Activated T-helper 2 cell treated with anti-CD3 and anti-CD28 coated beads, Interferon-gamma antibody, Interleukin-2, Interleukin-4, amounts not matched to agents 10 μg/mL and 5 μg/mL and 100 μg/mL, durations not matched to agents 14 hours and 24 hours and 36 hours (primary cell): Measurements from ENCODE around the gene CYGB. TPM values are rescaled to one million over a fixed set of nuclear protein-coding genes. Genes with fewer than 3 reads are reported as not detected.
"Not testable (repeated sequence)": the region's sequence is repeated elsewhere in the genome, so short reads cannot be mapped to it uniquely, and the experiment has no call there.

ENCODE experiments used
- DNase-seq: peaks from one replicate; pipeline ENCODE4 v3.0.0; 2021; ENCODE audit warnings: low spot score
- H3K27ac Mint-ChIP-seq: one replicate; pipeline ENCODE4 v1.8.0; 2021; ENCODE audit warnings: mixed read lengths
- H3K27me3 Mint-ChIP-seq: one replicate; pipeline ENCODE4 v1.8.0; 2021; ENCODE audit warnings: low read depth, mixed read lengths
- H3K36me3 Mint-ChIP-seq: one replicate; pipeline ENCODE4 v1.8.0; 2021; ENCODE audit warnings: low read depth, mixed read lengths
- H3K4me1 Mint-ChIP-seq: one replicate; pipeline ENCODE4 v1.8.0; 2021; ENCODE audit warnings: low read depth, mixed read lengths
- H3K4me3 Mint-ChIP-seq: one replicate; pipeline ENCODE4 v1.8.0; 2021; ENCODE audit warnings: low read depth, mild to moderate bottlenecking, moderate library complexity, mixed read lengths
- H3K9me3 Mint-ChIP-seq: one replicate; pipeline ENCODE4 v1.8.0; 2021; ENCODE audit warnings: mixed read lengths
- intact Hi-C: fragments of 100-400 bp; cut with micrococcal nuclease; formaldehyde crosslinking; loops from one replicate; pipeline ENCODE4 v1.15.1; 2023
- total RNA-seq: library from RNA; stranded (reverse); gene quantifications from 2 replicates; pipeline ENCODE4 v1.2.3, GENCODE V29; 2022

CYGB gene
- total RNA-seq, 1 donor from 2014 or later = not detected

DNA sequence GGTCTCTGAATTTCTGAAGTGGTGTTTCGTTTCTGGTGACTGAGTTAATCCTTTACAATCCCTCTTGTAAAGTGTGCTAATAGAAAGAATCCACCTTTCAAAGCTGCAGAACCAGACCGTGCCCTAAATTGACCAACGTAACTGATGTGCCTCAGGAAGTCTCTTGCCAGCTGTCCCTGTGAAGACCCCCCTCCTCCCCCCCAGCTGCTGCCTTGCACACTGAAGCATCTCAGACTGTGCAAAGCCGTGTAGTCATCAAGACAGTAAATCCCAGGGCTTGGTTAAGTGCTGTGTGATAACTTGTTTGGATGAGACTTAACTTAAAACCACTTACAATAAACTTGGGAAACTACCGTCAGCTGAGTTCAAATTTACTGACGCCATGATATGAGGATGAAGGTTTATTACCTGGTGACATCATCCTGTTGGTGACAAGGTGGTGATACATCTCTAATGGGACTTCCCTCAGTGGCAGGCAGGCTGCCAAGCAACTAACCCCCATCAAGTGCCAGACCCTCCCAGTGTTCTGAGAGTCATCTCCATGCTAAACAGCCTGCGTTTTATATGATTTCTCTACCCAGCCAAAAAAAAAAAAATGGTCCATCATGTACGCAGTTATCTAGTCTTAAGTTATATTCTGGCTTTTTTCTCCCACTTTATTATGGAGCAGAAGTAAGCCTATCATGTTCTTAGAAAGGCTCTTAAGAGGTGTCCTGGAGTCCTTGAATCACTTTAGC lies 27.6 kb upstream of the CYGB start:
- intact Hi-C loops, H3K27me3 Mint-ChIP-seq, H3K4me3 Mint-ChIP-seq, DNase-seq, H3K27ac Mint-ChIP-seq, H3K9me3 Mint-ChIP-seq: not testable (repeated sequence)
- peaks cover 66% of the 10 kb centered on the region for H3K36me3 Mint-ChIP-seq
- peaks cover 25% of the 10 kb centered on the region for H3K4me1 Mint-ChIP-seq

DNA sequence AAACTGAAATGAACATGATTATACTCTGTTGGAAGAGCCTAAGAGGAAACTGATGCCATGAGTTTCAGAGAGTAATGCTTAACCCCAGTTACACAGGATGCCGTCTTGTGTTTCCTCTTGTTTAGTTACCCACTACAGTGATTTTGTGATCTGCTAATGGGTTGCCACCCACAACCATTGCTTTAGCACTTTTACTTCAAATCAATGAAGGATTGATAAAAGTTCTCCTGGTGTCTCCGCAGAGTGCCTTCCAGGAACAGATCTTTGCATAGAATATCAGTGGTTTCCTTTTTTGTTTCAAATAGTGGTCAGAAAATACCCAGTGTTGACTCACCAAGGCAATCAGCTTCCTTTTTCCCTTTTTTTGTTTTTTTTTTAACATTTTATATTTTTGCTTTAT lies 25.9 kb upstream of the CYGB start:
- H3K4me3 Mint-ChIP-seq, H3K9me3 Mint-ChIP-seq, H3K27ac Mint-ChIP-seq, intact Hi-C loops, DNase-seq, H3K27me3 Mint-ChIP-seq: not testable (repeated sequence)
- peaks cover 84% of the 10 kb centered on the region for H3K36me3 Mint-ChIP-seq
- peaks cover 31% of the 10 kb centered on the region for H3K4me1 Mint-ChIP-seq

DNA sequence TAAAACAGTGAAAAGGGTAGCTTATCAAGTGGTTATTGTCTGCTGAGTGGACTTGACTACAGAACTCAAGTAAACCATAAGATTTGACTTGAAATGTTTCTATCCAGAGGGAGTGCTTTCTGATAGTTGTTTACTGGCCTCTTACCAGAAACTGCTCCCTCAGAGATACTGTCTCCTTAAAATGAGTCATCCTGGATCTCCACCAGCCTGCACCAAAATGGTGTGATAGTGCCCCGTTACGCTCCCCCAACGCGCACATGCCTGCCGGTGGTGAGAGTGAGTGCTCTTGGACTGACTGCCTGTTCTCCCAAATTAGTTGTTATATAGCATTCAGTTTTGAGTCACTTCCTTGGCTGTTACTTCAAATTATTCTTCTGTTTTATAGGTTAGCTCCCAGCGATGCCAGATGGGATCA lies 25.2 kb upstream of the CYGB start:
- Mint-ChIP-seq H3K27me3 (no peaks in the 10 kb centered on the region), H3K9me3 (no peaks in the 10 kb centered on the region), H3K27ac (peak overlapping the region; percentile 61), H3K4me1 (peaks cover 30% of the 10 kb centered on the region), H3K4me3 (no peak overlapping the region), H3K36me3 (peaks cover 87% of the 10 kb centered on the region)
- no peak for DNase-seq
- intact Hi-C loops = no loop called here

DNA sequence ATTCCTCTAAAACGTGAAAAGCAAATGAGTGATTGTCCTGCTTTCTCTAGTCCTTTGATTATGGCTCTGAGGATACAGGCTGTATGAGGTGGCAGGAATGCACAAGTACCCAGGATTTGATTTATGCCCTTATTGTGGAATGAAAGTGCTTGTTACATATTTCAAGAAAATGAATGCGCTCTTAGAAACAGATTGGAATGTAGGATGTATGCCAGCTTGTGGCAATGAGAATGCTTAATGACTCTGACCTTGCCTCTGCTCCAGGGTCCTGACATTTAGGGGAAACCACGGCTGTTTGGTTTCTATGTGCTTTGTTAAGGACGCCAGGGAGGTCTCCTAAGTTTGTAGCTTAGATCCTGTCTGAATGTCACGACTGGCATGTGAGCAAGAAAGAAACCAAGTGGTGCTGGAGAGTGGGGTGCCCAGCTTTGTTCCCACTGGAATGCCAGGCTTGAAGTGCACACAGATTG lies 24.3 kb upstream of the CYGB start:
- intact Hi-C loops = no loop called here
- Mint-ChIP-seq H3K4me3 (no peak overlapping the region), H3K4me1 (peaks cover 35% of the 10 kb centered on the region), H3K9me3 (no peaks in the 10 kb centered on the region), H3K27me3 (no peaks in the 10 kb centered on the region), H3K36me3 (peaks cover 85% of the 10 kb centered on the region), H3K27ac (no peak overlapping the region)
- no peak for DNase-seq

DNA sequence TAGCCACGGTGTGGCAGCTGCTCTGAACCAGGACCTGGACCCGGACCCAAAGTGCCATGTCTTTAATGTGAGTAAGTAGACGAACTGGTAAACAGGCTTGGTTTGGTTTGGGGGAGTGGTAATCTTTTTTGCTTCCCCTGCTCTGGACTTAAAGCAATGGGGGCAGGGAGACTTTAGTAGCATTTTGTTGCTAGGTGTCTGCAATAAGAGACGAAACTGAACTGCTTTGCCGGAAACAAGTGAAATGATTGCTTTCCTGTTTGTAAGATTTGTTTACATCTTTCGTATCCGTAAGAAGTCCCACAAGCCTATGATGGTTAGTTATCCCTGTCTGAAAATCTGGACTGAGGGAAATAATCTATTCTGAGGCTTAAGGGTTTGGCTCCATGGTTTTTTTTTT lies 23.8 kb upstream of the CYGB start:
- DNase-seq = no peak
- no peak overlapping the region for H3K4me3 Mint-ChIP-seq
- H3K4me1 Mint-ChIP-seq = peaks cover 35% of the 10 kb centered on the region
- H3K9me3 Mint-ChIP-seq = no peaks in the 10 kb centered on the region
- peaks cover 82% of the 10 kb centered on the region for H3K36me3 Mint-ChIP-seq
- intact Hi-C loops = no loop called here
- H3K27me3 Mint-ChIP-seq = no peaks in the 10 kb centered on the region
- no peak overlapping the region for H3K27ac Mint-ChIP-seq

DNA sequence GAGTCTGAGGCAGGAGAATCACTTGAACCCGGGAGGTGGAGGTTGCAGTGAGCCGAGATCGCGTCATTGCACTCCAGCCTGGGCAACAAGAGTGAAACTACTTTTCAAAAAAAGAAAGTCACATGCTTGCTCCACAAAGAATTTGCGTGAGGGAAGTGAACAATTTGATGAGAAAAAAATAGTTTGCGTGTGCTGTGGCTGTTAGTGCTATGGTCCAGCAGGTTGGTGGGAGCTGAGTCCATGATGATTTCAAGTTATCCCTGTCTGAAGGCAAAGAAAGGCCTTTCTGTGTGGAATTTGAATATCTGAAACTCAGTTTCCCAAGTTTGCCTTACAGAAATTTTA lies 23.3 kb upstream of the CYGB start:
- no peaks in the 10 kb centered on the region for H3K9me3 Mint-ChIP-seq
- intact Hi-C loops = no loop called here
- peaks cover 33% of the 10 kb centered on the region for H3K4me1 Mint-ChIP-seq
- no peaks in the 10 kb centered on the region for H3K27me3 Mint-ChIP-seq
- H3K27ac Mint-ChIP-seq = no peak overlapping the region
- no peak for DNase-seq
- H3K36me3 Mint-ChIP-seq = peaks cover 77% of the 10 kb centered on the region
- H3K4me3 Mint-ChIP-seq = no peak overlapping the region

DNA sequence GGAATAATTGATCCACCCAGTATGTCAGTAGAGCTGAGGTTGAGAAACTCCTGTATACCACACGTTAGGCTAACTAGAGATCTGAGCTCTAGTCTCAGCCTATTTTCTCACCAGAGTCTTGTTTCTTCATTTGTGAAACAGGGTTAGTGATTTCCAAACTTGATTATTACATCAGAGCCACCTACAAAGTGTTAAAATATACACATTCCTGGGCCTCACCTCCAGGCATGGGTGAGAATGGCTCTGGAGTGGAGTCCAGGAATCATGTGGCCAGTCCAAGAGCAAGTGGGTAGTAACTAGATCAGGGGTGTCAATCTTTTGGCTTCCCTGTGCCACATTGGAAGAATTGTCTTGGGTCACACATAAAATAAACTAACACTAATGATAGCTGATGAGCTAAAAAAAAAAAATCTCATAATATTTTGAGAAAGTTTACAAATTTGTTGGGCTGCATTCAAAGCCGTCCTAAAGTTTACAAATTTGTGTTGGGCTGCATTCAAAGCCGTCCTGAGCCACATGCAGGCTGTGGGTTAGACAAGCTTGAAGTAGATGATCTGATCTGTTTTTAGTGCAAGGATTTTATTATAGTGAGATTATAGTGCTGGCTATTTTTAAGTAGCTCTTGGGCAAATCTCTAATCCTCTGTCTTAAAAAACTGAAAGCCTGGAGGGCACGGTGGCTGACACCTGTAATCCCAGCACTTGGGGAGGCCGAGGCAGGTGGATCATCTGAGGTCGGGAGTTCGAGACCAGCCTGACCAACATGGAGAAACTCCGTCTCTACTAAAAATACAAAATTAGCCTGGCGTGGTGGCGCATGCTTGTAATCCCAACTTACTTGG lies 22.7 kb upstream of the CYGB start:
- Mint-ChIP-seq H3K4me3 (peak overlapping the region; percentile 67), H3K4me1 (peaks cover 35% of the 10 kb centered on the region), H3K27ac (peak overlapping the region; percentile 24), H3K9me3 (no peaks in the 10 kb centered on the region), H3K36me3 (peaks cover 74% of the 10 kb centered on the region), H3K27me3 (no peaks in the 10 kb centered on the region)
- DNase-seq = no peak
- intact Hi-C loops = no loop called here

DNA sequence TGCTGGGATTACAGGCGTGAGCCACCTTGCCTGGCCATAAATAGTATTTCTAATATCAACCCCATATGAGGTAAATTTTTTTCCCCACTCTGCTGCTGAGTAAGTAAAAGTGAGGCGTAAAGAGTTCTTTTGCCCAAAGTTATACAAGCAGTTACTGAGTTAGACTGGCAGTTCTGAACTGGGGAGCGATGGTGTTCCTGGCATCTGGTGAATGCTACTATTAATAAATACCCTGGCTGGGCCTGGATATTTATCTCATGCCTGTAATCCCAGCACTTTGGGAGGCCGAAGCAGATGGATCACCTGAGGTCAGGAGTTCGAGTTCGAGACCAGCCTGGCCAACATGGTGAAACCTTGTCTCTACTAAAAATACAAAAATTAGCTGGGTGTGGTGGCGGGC lies 22.0 kb upstream of the CYGB start:
- H3K9me3 Mint-ChIP-seq, DNase-seq, H3K27me3 Mint-ChIP-seq: not testable (repeated sequence)
- H3K4me1 Mint-ChIP-seq = peaks cover 38% of the 10 kb centered on the region
- intact Hi-C loops = loop anchor here (5.0 to 10.0 kb wide), 2 partner anchors 107 to 155 kb away; partner anchors contain the start of genes MXRA7 and UBE2O
- peak overlapping the region; percentile 95 for H3K4me3 Mint-ChIP-seq
- H3K36me3 Mint-ChIP-seq = peaks cover 66% of the 10 kb centered on the region
- H3K27ac Mint-ChIP-seq = peak overlapping the region; percentile 98

DNA sequence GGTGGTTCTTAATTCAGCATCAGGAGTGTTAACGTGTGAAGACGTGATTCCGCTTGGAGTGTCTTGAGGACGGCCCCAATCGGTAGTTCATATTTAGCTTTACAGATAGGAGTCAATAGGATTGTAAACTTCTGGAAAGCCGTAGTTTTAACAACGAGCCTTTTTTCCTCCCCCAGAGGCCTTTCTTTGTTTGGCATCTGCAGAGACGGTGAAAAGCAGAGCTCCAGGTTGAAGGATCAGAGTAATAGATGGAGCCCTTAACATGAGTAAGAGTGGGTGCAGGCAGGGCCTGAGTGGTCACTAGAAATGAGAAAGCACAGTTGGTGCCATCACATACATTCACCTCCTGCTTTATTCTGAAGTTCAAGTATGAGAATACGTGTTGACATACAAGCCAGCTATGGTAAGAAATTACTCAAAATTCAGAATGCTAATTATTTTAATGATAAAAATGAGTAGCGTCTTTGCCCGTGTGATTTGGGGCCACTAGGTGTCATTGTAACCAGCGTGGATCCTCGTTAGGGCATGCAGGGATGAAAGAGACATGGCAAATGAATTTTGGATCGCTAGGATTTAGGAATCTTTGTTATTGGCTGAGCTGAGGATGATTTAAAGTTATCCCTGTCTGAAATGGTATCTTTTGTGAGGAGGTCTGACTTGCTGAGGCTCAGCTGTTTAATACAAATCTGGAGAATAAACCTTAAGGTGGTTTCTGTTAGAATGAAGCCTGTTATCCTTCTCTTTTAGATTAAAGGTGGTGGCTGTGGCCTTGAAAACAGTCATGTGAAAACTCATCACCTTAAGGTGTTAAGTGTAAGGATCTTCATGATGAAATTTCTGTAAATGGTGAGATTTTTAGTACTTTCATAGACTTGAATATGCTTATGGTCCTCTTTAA lies 20.9 kb upstream of the CYGB start:
- Mint-ChIP-seq H3K4me3 (peak overlapping the region; percentile 95), H3K27ac (peak overlapping the region; percentile 98), H3K4me1 (peaks cover 39% of the 10 kb centered on the region), H3K9me3 (no peaks in the 10 kb centered on the region), H3K27me3 (no peaks in the 10 kb centered on the region), H3K36me3 (peaks cover 63% of the 10 kb centered on the region)
- intact Hi-C loops = loop anchor here (5.0 to 10.0 kb wide), 2 partner anchors 106 to 156 kb away; partner anchors contain the start of genes MXRA7 and UBE2O
- DNase-seq = no peak

DNA sequence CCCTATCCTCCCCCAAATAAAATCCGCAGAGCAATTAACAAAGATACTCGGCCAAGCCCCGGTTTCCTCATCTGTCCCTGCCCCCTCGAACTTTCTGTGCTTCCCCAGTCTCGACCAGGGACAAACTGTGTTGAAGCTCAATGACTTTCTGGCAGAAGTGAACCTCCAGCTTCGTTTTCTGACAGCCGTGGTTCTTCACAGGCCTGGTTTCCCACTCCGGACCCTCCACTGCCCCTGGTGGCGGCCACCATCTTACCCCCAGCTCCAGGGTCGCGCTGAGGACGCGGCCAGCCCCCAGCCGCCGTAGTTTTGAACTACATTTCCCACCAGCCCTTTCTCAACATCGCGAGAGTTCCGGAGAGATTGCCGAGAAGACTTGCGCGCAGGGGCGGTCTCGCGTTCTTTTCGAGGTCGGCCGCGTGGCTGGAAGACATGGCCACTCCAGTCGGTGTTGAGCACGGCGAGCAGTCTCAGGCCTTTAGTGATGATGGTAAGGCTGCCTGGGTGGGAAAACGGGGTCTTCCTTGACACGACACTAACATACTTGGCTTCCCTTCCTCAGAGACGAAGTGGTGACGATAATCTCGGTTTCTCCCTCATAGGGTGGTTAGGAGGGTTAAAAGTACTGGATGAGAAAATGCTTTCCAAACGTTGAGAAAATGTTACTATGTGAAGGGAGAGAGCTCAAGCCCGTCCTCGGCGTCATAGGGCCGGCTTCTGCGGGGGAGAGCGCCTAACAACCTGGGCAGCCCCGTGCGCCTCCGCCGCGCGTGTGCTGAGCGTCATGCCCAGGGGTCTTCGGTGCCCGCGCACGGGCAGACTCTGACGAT lies 20.1 kb upstream of the CYGB start:
- Mint-ChIP-seq H3K36me3 (peaks cover 54% of the 10 kb centered on the region), H3K27ac (peak overlapping the region; percentile 98), H3K4me1 (peaks cover 33% of the 10 kb centered on the region), H3K27me3 (no peaks in the 10 kb centered on the region), H3K9me3 (no peaks in the 10 kb centered on the region), H3K4me3 (peak overlapping the region; percentile 95)
- peak; percentile 93 for DNase-seq
- intact Hi-C loops = loop anchor here (5.0 to 10.0 kb wide), 2 partner anchors 105 to 157 kb away; partner anchors contain the start of genes MXRA7 and UBE2O

DNA sequence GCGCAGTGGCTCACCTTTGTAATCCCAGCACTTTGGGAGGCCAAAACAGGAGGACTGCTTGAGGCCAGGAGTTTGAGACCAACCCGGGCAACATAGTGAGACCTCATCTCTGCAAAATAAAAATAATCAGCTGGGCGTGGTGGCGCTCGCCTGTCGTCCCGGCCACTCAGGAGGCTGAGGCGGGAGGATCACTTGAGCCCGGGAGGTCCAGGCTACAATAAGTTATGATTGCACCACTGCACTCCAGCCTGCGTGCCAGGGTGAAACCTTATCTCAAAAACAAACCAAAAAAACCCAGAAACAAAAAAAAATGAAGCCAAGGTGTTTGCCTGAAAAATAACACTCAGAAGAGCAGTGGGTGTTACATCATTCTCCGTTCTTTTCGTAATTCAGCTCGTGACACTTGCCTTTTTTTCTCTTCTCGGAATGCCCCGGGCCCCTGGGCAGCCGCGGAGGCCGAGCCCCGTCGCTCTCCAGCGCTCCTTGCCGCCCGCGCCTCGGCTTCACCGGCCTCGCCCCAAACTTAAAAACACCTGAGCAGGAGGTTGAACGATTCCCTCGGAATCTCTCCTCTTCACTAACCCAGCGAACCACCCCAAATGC lies 19.4 kb upstream of the CYGB start:
- peak; percentile 16 for DNase-seq
- H3K4me3 Mint-ChIP-seq = peak overlapping the region; percentile 95
- H3K9me3 Mint-ChIP-seq = no peaks in the 10 kb centered on the region
- H3K27me3 Mint-ChIP-seq = no peaks in the 10 kb centered on the region
- peaks cover 50% of the 10 kb centered on the region for H3K36me3 Mint-ChIP-seq
- peaks cover 30% of the 10 kb centered on the region for H3K4me1 Mint-ChIP-seq
- intact Hi-C loops = loop anchor here (5.0 to 10.0 kb wide), 2 partner anchors 105 to 158 kb away; partner anchors contain the start of genes MXRA7 and UBE2O
- peak overlapping the region; percentile 98 for H3K27ac Mint-ChIP-seq
